ENCODE results near the gene PRIM2.
A peak's percentile ranks its signal among the peaks of the same experiment; 100 is the strongest.
"Not testable (repeated sequence)": the region's sequence is repeated elsewhere in the genome, so short reads cannot be mapped to it uniquely, and the experiment has no call there.

Gene PRIM2, protein sequence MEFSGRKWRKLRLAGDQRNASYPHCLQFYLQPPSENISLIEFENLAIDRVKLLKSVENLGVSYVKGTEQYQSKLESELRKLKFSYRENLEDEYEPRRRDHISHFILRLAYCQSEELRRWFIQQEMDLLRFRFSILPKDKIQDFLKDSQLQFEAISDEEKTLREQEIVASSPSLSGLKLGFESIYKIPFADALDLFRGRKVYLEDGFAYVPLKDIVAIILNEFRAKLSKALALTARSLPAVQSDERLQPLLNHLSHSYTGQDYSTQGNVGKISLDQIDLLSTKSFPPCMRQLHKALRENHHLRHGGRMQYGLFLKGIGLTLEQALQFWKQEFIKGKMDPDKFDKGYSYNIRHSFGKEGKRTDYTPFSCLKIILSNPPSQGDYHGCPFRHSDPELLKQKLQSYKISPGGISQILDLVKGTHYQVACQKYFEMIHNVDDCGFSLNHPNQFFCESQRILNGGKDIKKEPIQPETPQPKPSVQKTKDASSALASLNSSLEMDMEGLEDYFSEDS

DNA sequence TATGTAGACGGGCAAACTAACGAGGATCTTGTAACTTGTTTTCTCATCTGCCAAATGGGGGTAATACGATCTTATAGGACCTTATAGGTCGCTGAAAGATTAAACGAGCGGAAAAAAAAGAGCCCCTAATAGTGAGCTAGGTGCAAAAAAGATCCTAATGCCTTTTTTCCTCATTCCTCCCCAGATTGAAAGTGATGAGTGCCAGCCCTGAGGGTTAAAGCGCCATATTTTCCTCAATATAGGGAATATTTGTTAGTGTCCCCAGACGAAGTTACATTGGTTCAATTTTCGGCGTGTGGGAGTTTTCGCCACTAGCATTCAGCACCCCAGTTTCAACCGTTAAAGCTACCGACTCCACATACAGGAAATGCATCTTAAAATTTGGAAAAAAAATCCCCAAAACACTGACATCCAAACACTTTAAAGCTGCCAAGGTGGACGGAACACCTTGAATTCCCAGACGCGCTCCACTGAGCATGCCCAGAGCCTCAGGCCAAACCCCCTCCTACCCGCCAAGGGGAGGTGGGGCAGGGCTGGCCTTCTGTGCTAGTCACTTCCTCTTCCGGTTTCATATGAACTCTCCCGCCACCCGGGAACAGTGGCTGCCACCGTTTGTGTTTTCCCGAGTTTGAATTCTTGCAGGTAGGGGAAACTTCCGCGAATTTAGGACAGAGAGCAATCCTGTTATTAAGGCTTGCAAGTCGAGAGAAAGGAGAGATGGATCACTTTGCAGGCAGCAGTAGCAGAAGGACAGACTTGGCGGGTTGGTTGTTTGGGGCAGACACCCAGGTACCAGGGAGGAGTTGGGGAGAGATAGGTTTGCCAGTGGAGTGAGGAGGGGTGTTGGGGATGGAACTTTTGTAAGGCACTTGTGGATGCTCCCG lies at the start of gene PRIM2:
PRIM2 (plus strand) TSS at position 571 of the 884 bp plus-strand sequence. CDS start 816 bp downstream, outside the sequence.
- DNase-seq = peak; percentile 87

DNA sequence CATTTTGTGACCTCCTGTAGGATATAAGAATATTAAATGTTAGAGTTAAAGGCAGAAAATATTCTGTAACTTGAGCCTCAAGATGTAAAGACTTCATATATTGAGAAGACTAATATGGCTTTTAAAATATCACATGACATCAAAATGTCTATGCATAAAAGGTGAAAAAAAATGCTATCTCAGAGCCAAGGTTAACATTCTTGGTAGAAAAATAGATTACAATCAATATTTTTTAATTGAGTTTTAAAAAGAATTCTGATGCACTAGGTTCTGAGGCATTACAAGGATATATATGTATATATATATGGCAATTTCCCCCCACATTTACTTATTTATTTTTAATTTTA lies 49.2 kb upstream of the PRIM2 start:
- DNase-seq = no peak

DNA sequence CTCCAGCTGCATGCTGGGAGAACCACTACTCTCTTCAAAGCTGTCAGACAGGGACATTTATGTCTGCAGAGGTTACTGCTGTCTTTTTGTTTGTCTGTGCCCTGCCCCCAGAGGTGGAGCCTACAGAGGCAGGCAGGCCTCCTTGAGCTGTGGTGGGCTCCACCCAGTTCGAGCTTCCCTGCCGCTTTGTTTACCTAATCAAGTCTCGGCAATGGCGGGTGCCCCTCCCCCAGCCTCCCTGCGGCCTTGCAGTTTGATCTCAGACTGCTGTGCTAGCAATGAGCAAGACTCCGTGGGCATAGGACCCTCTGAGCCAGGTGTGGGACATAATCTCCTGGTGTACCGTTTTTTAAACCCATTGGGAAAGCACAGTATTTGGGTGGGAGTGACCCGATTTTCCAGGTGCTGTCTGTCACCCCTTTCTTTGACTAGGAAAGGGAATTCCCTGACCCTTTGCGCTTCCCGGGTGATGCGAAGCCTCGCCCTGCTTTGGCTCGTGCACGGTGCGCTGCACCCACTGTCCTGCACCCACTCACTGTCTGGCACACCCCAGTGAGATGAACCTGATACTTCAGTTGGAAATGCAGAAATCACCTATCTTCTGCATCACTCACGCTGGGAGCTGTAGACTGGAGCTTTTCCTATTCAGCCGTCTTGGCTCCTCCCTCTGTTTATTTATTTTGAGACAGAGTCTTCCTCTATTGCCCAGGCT lies 43.2 kb upstream of the PRIM2 start:
- not testable (repeated sequence) for DNase-seq

DNA sequence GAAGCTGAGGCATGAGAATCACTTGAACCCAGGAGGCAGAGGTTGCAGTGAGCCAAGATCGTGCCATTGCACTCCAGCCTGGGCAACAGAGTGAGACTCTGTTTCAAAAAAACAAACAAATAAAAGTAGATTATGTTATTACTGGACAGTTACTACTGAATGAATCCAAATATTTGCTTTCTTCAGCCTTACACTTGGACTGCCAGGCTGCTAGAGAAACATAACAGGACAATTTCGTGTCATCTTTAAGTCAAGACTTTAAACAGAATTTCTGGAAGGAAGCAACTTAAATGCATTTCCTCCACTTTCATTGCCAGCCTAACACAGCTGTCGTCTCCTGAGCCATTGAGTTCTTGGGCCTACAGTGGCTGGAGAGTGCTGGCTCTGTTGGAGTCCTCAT lies 42.0 kb upstream of the PRIM2 start:
- no peak for DNase-seq

DNA sequence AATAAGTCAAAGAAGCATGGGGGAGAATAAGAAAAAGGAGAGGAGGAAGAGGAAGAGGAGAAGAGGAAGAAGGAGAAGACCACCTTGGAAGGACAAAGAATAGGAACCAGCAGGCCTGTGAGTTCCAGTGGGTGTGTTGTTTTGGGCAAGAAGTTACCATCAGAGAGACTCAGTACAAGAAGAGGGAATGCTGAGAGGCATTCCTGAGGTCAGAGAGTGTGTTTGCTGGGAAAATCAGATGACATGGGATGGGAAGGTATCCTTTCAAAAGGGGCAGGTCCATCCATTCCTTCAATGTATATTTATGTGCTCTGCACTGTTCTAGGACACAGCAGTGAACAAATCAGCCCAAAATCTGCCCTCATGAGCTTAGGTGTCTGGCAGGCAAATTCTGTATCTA lies 40.5 kb upstream of the PRIM2 start:
- no peak for DNase-seq

DNA sequence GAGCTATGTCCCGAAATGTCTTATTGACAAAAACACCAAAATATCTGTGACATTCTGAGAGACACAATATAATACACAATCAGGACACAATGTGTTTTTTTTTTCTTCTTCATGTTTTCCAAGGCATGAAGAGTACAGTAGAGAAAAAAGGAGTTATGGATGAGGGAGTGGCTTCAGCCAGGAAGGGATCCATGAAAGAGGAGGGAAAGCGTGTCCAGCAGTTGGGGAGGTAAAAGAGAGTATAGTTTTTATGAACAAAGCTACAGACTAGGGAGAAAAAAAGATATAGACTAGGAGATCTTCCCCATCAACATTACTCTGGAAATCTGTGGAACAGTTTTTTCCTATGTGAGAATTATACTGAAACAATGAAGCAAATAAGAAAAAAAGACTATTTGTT lies 38.9 kb upstream of the PRIM2 start:
- no peak for DNase-seq

DNA sequence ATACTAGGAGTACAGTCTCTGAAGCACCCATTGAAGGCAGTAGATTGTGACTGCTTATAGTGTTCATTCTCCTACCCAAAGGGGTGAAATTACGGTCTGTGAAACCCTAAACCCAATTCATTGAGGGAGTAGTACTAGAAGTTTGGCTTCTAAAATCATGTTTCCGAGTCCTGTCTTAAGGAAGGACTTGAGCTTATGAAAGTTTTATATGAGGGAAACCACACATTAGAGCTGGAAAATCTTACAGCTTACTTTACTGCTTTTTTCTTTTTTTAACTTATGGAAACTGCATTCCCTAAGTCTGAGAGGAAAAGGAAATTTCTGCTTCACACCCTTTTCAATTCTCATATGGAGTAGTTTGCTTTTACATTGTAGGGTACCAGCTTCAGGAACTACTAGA lies 38.4 kb upstream of the PRIM2 start:
- no peak for DNase-seq

DNA sequence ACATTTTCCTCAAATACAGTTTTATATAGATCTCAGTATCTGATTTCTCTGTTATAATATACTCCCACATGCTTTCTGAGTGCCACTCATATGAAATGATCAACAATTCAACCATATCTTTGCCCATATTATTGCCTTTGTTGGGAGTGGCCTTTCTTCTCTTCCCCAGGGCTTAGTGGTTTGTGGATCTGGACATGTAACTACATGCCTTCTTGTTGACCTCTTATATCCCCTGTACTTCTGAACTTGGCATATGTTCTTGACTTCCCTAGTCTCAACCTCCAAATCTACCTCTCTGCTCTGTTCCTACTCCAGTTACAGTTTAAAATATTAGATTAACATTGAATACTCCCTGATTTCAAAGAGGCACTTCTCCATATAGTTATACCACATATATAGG lies 34.3 kb upstream of the PRIM2 start:
- no peak for DNase-seq

DNA sequence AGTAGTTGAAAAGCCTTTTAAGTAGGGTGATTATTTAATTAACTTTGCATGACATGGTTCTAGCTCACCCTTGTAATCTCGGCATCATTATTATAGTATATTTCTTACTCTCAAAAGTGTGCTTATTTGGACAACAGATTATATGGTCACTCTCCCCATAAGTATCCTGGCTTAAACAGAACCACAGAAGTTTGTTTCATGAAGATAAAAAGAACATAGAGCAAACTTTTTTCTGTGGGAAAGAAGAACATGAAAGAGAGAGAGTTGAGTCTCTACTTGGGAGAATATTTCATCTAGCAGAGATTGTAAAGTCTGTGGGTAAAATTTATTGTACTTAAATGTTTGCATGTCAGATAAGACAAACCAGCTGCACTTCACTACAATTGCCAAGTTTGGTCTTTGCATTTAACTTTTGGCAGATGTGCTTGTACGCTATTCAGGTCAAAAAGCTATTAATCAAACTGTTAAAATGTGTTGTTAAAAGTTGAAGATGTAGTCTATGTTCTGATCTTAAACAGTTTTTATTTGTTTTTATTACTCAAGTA lies 33.4 kb upstream of the PRIM2 start:
- DNase-seq = no peak

DNA sequence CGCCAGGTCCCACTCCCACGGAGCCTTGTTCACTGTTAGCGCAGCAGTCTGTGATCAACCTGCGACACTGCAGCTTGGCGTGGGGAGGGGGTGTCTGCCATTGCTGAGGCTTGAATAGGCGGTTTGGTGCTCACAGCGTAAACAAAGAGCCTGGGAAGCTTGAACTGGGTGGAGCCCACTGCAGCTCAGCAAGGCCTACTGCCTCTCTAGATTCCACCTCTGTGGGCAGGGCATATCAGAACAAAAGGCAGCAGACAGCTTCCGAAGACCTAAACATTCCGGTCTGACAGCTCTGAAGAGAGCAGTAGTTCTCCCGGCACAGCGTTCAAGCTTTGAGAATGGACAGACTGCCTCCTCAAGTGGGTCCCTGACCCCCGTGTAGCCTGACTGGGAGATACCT lies 29.3 kb upstream of the PRIM2 start:
- not testable (repeated sequence) for DNase-seq

DNA sequence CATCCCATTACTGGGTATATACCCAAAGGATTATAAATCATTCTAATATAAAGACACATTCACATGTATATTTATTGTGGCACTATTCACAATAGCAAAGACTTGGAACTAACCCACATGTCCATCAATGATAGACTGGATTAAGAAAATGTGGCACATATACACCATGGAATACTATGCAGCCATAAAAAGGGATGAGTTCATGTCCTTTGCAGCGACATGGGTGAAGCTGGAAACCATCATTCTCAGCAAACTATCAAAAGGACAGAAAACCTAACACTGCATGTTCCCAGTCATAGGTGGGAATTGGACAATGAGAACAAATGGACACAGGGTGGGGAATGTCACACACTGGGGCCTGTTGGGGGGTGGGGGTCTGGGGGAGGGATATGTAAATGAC lies 24.0 kb upstream of the PRIM2 start:
- DNase-seq = not testable (repeated sequence)

DNA sequence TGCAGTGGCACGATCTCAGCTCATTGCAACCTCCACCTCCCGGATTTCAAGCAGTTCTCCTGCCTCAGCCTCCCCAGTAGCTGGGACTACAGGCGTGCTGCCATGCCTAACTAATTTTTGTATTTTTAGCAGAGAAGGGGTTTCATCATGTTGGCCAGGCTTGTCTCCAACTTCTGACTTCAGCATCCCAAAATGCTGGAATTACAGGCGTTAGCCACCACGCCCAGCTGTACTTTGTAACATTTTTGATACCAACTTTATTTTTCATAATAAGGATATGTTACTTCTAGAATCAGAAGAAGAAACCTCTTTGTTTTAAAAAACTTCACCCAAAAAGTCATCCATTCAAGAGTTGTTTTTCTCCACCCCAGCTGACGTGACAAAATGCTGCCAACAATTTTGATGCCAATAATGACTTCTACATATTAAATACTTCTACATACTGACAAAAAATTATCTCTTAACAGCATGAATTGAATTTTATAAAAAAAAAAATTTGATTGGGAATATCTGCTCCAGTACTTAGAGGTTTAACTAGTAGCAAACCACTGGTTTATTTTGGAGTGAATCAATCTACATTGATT lies 22.5 kb upstream of the PRIM2 start:
- no peak for DNase-seq

DNA sequence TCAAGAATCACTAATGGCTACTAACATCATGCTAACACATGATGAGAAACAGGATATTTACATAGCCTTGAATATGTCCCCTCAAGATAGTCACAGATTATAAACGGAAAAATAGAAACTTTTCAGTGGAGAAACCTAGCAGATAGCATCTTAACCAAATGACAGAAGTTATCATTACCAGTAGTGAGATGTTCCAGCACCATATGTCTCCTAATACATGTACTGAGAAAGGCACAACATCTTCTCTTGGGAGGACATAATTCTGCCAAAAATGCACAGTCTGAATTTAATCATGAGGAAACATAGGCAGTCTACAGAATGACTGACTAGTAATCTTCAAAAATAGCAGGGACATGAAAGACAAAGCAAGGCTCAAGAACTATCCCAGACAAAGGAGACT lies 19.9 kb upstream of the PRIM2 start:
- DNase-seq = no peak

DNA sequence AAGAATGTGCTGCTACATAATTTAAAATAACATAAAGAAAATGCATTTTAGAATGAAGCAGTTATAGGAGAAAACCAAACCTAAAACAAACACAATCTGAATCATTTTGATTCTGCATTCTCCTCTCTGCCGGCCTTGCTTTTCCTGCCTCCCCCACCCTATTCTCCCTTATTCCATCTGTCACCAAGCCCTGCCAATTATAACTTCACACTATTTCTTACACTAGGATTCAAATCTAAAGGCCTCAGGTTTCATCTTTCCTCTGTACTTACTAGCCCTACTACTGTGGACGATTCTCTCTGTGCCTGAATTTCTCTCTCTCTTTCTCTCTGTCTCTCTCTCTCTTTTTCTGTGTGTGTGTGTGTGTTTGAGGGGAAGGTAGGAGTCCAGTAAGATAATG lies 18.7 kb upstream of the PRIM2 start:
- DNase-seq = no peak

DNA sequence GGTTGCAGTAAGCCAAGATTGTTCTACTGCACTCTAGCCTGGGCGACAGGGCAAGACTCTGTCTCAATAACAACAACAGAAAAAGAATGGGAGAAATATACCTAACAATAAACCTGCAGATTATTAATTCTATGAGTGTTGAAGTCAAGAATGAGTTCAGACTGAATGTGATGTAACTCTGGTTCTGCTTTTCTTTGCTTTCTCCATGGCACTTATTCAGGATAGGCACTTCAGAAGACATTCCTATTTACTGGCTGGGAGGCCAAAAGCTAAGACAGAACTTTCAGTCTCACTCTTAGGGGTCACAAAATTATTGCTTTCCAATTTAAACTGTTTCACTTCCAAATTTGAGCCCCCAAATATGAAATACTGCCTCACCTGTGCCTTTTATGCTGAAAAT lies 15.7 kb upstream of the PRIM2 start:
- no peak for DNase-seq

DNA sequence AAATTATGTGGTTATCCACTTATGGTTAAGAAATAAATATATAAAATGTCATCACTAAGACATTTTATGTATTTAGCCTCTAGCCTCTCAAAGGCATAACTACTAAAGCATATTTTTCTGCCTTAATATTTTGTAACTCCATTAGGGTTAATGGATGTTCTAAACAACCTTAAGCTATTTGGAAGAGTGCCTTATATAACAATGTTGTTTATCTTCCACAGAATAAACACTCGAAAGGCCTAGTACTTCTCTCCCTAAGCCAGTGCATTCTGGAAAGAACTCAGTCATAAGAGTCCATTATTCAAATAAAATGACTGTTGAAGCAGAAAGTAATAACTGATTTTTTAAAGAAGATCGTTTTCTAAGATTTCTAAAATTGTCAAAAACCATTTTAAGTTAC lies 15.0 kb upstream of the PRIM2 start:
- DNase-seq = no peak

DNA sequence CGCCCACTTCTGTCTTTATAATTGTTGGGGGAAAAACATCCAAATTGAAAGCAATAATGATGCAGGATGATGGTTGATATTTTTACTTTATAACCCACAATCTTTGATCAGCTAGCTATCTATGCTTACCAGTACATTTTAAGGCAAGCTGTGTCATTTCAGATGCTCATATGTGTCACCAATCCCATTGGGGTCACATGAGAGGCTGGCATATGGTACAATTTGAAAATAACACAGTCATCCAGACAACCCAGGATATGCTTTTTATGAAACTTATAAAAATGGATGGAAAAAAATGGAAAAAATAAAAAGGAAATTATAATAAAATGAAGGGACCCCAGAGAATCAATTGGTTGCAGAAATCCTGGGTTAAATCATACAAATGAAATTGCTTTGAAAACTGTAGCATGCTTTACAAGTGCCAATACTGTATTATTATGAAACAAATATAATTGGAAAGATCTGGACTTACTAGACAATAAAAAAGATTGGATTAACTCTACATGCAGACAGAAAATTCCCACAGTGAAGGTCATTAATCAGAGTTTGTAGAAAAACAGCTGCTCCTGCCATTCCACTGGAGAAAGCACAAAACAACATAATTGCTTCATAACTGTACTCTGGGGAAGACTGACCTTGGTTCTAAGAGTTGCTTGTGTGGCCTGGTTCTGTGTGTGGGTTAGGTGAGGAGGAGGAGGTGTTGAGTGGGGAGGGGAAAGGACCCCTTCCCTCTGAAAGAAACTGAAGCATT lies 13.3 kb upstream of the PRIM2 start:
- no peak for DNase-seq

DNA sequence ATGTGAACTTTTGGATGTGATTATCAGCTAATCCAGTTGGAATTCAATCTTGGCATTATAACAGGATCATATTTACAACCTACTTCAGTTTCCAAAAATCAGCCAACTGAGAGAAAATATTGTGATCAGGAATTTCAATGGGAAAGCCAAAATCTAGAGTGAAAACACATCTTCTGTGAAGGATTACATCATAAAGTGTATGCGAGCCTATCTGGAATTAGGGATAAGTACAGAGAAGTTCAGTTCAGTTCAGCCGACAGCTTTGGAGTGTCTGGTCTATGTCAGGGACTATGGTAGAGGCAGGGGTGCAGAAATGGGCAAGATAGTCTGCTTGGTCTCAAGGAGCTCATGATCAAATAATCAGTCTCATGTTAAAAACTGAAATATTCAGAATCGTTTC lies 12.3 kb upstream of the PRIM2 start:
- DNase-seq = no peak

DNA sequence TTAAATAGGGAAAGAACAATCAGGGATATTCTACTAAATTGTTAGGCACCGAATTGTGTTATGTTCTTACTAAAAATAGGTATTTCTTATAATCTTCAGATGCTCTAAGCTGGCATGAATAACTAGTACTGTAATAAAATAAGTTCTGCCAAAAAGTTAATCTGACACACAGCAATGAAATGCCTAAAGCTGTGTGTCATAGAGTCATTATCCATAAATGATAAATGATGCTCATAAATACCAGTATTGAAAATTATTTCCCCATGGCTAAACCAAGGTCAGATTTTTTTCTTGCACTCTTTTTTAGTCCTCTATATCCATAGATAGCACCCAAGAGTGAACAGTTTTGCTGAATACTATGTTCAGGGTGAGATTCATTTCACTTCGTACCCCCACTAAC lies 11.7 kb upstream of the PRIM2 start:
- DNase-seq = no peak

DNA sequence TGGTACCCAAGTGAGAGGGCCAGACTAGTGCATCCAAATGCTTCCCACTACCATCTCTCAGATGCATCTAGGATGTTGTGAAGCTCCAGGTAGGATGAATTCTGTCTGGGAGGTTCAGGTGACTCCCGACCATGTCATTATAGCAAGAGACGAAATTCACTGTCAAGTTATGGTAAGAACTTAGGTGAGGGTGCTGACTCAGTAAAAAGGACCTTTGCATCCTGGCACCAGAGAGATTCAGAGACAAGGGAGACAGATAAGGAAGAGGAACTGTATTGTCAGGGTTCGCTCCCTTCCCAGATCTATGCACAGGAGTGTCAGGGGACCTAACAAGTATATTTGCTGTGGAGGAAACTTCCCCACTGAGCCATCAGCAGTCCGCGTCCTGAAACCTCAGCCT lies 11.2 kb upstream of the PRIM2 start:
- DNase-seq = no peak

DNA sequence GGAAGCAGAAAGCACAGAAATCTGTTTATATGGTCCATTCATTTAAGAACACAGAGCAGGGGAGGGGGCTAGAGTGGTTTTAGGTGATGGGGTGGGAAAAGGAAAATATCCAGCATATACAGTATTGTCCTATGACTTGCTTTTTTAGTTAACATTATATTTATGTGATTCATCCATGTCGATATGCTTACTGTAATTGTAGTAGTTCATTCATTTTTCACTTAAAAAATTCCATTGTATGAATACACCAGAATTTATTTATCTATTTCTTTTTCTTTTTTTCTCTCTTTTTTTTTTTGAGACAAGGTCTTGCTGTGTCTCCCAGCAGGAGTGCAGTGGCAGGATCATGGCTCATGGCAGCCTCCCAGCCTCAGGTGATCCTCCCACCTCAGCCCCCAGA lies 9.6 kb upstream of the PRIM2 start:
- no peak for DNase-seq

DNA sequence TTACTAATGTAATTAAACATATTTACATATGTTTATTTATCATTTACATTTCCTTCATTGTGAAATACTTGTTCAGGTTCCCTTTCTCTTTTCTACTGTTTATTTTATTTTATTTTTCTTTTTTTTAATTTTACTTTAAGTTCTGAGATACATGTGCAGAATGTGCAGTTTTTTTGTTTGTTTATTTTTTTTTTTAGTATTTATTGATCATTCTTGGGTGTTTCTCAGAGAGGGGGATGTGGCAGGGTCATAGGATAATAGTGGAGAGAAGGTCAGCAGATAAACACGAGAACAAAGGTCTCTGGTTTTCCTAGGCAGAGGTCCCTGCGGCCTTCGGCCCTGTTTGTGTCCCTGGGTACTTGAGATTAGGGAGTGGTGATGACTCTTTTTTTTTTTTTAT lies 8.7 kb upstream of the PRIM2 start:
- DNase-seq = not testable (repeated sequence)

All from activated CD8-positive, alpha-beta memory T cell treated with anti-CD3 and anti-CD28 coated beads, Interleukin-2, amount 50 U/mL, for 48 hours (primary cell).